Measurements from ENCODE around the gene RND3. TPM values are rescaled to one million over a fixed set of nuclear protein-coding genes. Genes with fewer than 3 reads are reported as not detected.

Gene RND3
- total RNA-seq (ENCODE audit: low replicate concordance): 154 and 321 TPM in 2 replicates

GRCh38 chr2:150487537-150488429 is at the start of gene RND3:
Gene RND3, minus strand, starts transcription at chr2:150487667. Its CDS starts 250 bp downstream, at chr2:150487417.
- peak within 1 kb of the TSS; percentile 97 for H3K4me3 ChIP-seq (ENCODE audit: low read depth, low read length)
- peak; percentile 100 for DNase-seq (ENCODE audit: low read depth)
- TF ChIP-seq CTCF (IDR thresholded peaks at IDR 0.05; ENCODE audit: insufficient read depth, low read length): peak; percentile 87

GRCh38 chr2:150535176-150535575 is 47.7 kb upstream of the RND3 start:
- DNase-seq (ENCODE audit: low read depth): no peak
- no peak overlapping the region for H3K4me3 ChIP-seq (ENCODE audit: low read depth, low read length)
- no peak for TF ChIP-seq CTCF (IDR thresholded peaks at IDR 0.05; ENCODE audit: insufficient read depth, low read length)

GRCh38 chr2:150532879-150533278 is 45.4 kb upstream of the RND3 start:
- peak; percentile 87 for DNase-seq (ENCODE audit: low read depth)
- TF ChIP-seq CTCF (IDR thresholded peaks at IDR 0.05; ENCODE audit: insufficient read depth, low read length): no peak
- H3K4me3 ChIP-seq (ENCODE audit: low read depth, low read length): no peak overlapping the region

- TF ChIP-seq CTCF (IDR thresholded peaks at IDR 0.05; ENCODE audit: insufficient read depth, low read length): no peak
- H3K4me3 ChIP-seq (ENCODE audit: low read depth, low read length): no peak overlapping the region
- DNase-seq (ENCODE audit: low read depth): no peak
These were observed 44.6 kb upstream of the RND3 start for GRCh38 chr2:150532020-150532419.

GRCh38 chr2:150531591-150531990 is 44.1 kb upstream of the RND3 start:
- TF ChIP-seq CTCF (IDR thresholded peaks at IDR 0.05; ENCODE audit: insufficient read depth, low read length): no peak
- no peak overlapping the region for H3K4me3 ChIP-seq (ENCODE audit: low read depth, low read length)
- peak; percentile 41 for DNase-seq (ENCODE audit: low read depth)

GRCh38 chr2:150530168-150530567 is 42.7 kb upstream of the RND3 start:
- DNase-seq (ENCODE audit: low read depth): no peak
- H3K4me3 ChIP-seq (ENCODE audit: low read depth, low read length): no peak overlapping the region
- TF ChIP-seq CTCF (IDR thresholded peaks at IDR 0.05; ENCODE audit: insufficient read depth, low read length): no peak
